HepG2 (cell line): ENCODE data around the gene RBBP8NL. TPM values are rescaled to one million over a fixed set of nuclear protein-coding genes. Genes with fewer than 3 reads are reported as not detected.

Experiments used
- BCL3 ChIP-seq: sonication (generic); formaldehyde crosslinking; IDR thresholded peaks from 2 replicates; pipeline ENCODE4 v1.5.1; 2020; ENCODE audit warnings: mild to moderate bottlenecking, missing genetic modification reagents, moderate library complexity
- HOMEZ ChIP-seq: IDR thresholded peaks from 2 replicates; pipeline ENCODE4 v1.6.1; 2016; ENCODE audit warnings: low read depth
- HOXA5 ChIP-seq: sonication (generic); formaldehyde crosslinking; IDR thresholded peaks from 2 replicates; pipeline ENCODE4 v1.4.0; 2020; ENCODE audit warnings: missing genetic modification reagents
- KDM2A ChIP-seq: sonication (generic); formaldehyde crosslinking; IDR thresholded peaks from 2 replicates; pipeline ENCODE4 v1.4.0; 2020; ENCODE audit warnings: low read depth, missing genetic modification reagents, borderline replicate concordance
- KLF11 ChIP-seq: IDR thresholded peaks from 2 replicates; pipeline ENCODE4 v1.6.1; 2016; ENCODE audit warnings: missing compliant biosample characterization
- MBNL3 ChIP-seq: fragments of 250-450 bp; sonication (Bioruptor Pico); conservative IDR thresholded peaks from 2 replicates; pipeline ENCODE4 v1.8.0; 2022; ENCODE audit warnings: mild to moderate bottlenecking, inconsistent platforms
- NR2F6 ChIP-seq, 2 experiments: IDR thresholded peaks; 2 replicates each; pipeline ENCODE4 v1.6.1; 2016; ENCODE audit warnings: antibody characterized with exemption in 1 of 2, mild to moderate bottlenecking in 1 of 2
- PPARG ChIP-seq: conservative IDR thresholded peaks from 2 replicates; pipeline ENCODE4 v1.6.1; 2016; ENCODE audit warnings: missing biosample characterization, missing genetic modification reagents
- STAG1 ChIP-seq: sonication (generic); formaldehyde crosslinking; IDR thresholded peaks from 2 replicates; pipeline ENCODE4 v1.4.0; 2020; ENCODE audit warnings: missing genetic modification reagents
- THAP11 ChIP-seq: IDR thresholded peaks from 2 replicates; pipeline ENCODE4 v1.6.1; 2016; ENCODE audit warnings: missing biosample characterization, missing genetic modification reagents
- ZNF780A ChIP-seq: sonication (generic); formaldehyde crosslinking; IDR thresholded peaks from 2 replicates; pipeline ENCODE4 v1.8.0; 2022; ENCODE audit warnings: mild to moderate bottlenecking, missing genetic modification reagents, moderate library complexity
- ZNF883 ChIP-seq: sonication (generic); formaldehyde crosslinking; IDR thresholded peaks from 2 replicates; pipeline ENCODE4 v1.5.1; 2020; ENCODE audit warnings: mild to moderate bottlenecking, missing genetic modification reagents; ENCODE audit errors: not compliant biosample characterization
- polyA plus RNA-seq, 8 experiments: library from polyadenylated mRNA; depleted of rRNA in 3 of 8; stranded (reverse) in 7 of 8; unstranded in 1 of 8; fragments of >200 nt; fragmentation: Illumina TruSeq in 4 of 8; extraction: Trizol in 4 of 8; gene quantifications; 2 replicates each; pipeline versions ENCODE4 v1.2.1 to v1.2.3, GENCODE V29; 2011 to 2016; ENCODE audit warnings: low read depth in 4 of 8, missing spikeins in 1 of 8, mixed read lengths in 1 of 8; ENCODE audit not compliant: insufficient read depth in 1 of 8
- total RNA-seq, 5 experiments: library from RNA; depleted of rRNA; stranded (reverse); fragments of >200 nt; fragmentation: Illumina TruSeq; extraction: Trizol; gene quantifications; 2 replicates each; pipeline ENCODE4 v1.2.3, GENCODE V29; 2016; ENCODE audit warnings: low read depth in 1 of 5
- TF ChIP-seq, protein P1 (sequence below): sonication (generic); formaldehyde crosslinking; IDR thresholded peaks from 2 replicates; pipeline ENCODE4 v1.5.1; 2020; ENCODE audit warnings: missing genetic modification reagents, mild to moderate bottlenecking, borderline replicate concordance
- TF ChIP-seq, protein P2 (sequence below), 2 experiments: IDR thresholded peaks; 2 replicates each; pipeline ENCODE4 v1.6.1; 2011 to 2012; ENCODE audit warnings: low read length in 2 of 2, borderline replicate concordance in 1 of 2, low read depth in 1 of 2, mild to moderate bottlenecking in 1 of 2, moderate library complexity in 1 of 2
- TF ChIP-seq, protein P3 (sequence below): sonication (generic); formaldehyde crosslinking; IDR thresholded peaks from 2 replicates; pipeline ENCODE4 v1.4.0; 2020; ENCODE audit warnings: missing genetic modification reagents, borderline replicate concordance
- TF ChIP-seq, protein P4 (sequence below): sonication (generic); formaldehyde crosslinking; IDR thresholded peaks from 2 replicates; pipeline ENCODE4 v1.4.0; 2020; ENCODE audit warnings: mild to moderate bottlenecking, missing genetic modification reagents

RBBP8NL gene
- total and polyA plus RNA-seq, 2 of the 13 experiments (the other 11 are each of a cell fraction or from before 2014, with no cell fraction given) = 0.69 to 0.86 TPM

DNA sequence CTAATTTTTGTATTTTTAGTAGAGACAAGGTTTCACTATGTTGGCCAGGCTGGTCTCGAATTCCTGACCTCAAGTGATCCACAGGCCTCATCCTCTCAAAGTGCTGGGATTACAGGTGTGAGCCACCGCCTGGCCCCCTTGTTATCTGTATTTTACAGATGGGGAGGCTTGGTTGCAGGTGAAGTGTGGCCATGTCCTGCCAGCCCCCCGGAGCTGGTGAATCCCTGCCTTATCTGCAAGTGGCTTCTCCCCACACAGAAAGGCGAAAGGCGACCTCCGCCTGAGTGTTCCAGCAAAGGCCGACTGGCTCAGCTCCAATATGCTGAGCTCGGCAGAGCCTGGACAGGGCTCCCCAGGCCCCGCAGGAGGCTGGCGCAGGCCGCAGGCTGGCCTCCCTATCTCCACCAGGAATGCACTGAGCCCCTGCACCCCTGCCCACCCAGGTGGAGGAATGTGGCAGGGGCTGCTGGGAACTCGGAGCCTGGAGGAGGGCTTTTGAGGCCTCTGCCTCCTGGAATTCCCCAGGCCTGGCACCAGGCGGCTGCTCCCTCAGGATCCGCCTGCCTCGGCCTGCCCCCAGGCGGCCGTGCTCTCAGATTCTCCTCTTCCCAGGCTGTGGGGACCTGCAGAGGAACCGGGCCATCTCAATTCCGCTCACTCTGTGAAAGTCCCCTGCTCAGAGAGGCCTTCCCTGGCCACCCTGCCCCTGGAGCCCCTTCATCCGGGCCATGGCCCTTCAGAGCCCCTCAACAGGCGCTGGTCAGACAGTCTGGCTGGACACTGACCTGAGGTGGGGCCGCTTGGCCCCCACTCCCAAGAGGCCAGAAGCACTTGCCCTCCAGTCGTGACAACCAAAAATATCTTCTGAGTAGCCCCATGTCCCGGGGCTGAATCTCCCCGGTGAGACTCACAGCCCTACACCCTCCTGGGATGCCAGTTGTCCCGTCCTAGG, 51.0 kb downstream of the RBBP8NL start (continued):
- TF ChIP-seq, protein P1, sequence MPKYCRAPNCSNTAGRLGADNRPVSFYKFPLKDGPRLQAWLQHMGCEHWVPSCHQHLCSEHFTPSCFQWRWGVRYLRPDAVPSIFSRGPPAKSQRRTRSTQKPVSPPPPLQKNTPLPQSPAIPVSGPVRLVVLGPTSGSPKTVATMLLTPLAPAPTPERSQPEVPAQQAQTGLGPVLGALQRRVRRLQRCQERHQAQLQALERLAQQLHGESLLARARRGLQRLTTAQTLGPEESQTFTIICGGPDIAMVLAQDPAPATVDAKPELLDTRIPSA (CRISPR knock-in tag) = no peak
- TF ChIP-seq MBNL3 (CRISPR knock-in tag) (no peak), HOXA5 (peak; percentile 92), STAG1 (peak; percentile 95), THAP11 (CRISPR knock-in tag) (peak; percentile 67; the same call in 1 of the 2 replicates), HOMEZ (peak; percentile 86), KLF11 (no peak), ZNF883 (CRISPR knock-in tag) (peak; percentile 73), ZNF780A (no peak), NR2F6 (IDR thresholded peaks at IDR 0.05) (0 out of 2 replicates have a peak, but pooled peaks have one; percentile 22), NR2F6 (CRISPR knock-in tag; IDR thresholded peaks at IDR 0.05) (peak; percentile 60), BCL3 (CRISPR knock-in tag) (peak; percentile 78), PPARG (CRISPR knock-in tag) (0 out of 2 replicates have a peak, but pooled peaks have one; percentile 56), KDM2A (peak; percentile 94)
- TF ChIP-seq, protein P2, sequence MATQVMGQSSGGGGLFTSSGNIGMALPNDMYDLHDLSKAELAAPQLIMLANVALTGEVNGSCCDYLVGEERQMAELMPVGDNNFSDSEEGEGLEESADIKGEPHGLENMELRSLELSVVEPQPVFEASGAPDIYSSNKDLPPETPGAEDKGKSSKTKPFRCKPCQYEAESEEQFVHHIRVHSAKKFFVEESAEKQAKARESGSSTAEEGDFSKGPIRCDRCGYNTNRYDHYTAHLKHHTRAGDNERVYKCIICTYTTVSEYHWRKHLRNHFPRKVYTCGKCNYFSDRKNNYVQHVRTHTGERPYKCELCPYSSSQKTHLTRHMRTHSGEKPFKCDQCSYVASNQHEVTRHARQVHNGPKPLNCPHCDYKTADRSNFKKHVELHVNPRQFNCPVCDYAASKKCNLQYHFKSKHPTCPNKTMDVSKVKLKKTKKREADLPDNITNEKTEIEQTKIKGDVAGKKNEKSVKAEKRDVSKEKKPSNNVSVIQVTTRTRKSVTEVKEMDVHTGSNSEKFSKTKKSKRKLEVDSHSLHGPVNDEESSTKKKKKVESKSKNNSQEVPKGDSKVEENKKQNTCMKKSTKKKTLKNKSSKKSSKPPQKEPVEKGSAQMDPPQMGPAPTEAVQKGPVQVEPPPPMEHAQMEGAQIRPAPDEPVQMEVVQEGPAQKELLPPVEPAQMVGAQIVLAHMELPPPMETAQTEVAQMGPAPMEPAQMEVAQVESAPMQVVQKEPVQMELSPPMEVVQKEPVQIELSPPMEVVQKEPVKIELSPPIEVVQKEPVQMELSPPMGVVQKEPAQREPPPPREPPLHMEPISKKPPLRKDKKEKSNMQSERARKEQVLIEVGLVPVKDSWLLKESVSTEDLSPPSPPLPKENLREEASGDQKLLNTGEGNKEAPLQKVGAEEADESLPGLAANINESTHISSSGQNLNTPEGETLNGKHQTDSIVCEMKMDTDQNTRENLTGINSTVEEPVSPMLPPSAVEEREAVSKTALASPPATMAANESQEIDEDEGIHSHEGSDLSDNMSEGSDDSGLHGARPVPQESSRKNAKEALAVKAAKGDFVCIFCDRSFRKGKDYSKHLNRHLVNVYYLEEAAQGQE (IDR thresholded peaks at IDR 0.05; ENCODE audit: borderline replicate concordance in 1 of 2, low read depth in 1 of 2, low read length in 2 of 2) = no peak
- TF ChIP-seq, protein P3, sequence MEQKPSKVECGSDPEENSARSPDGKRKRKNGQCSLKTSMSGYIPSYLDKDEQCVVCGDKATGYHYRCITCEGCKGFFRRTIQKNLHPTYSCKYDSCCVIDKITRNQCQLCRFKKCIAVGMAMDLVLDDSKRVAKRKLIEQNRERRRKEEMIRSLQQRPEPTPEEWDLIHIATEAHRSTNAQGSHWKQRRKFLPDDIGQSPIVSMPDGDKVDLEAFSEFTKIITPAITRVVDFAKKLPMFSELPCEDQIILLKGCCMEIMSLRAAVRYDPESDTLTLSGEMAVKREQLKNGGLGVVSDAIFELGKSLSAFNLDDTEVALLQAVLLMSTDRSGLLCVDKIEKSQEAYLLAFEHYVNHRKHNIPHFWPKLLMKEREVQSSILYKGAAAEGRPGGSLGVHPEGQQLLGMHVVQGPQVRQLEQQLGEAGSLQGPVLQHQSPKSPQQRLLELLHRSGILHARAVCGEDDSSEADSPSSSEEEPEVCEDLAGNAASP (CRISPR knock-in tag) = peak; percentile 75; the same call in 1 of the 2 replicates
- TF ChIP-seq, protein P4, sequence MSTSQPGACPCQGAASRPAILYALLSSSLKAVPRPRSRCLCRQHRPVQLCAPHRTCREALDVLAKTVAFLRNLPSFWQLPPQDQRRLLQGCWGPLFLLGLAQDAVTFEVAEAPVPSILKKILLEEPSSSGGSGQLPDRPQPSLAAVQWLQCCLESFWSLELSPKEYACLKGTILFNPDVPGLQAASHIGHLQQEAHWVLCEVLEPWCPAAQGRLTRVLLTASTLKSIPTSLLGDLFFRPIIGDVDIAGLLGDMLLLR = peak; percentile 78; the same call in 1 of the 2 replicates
